GM18951 (cell line): ENCODE data around the gene CDH12.
"Not testable (repeated sequence)": the region's sequence is repeated elsewhere in the genome, so short reads cannot be mapped to it uniquely, and the experiment has no call there.

ENCODE experiments used
- POLR2A ChIP-seq: IDR thresholded peaks from 4 replicates; pipeline ENCODE4 v1.6.1; 2011; ENCODE audit warnings: mild to moderate bottlenecking; ENCODE audit not compliant: insufficient read length, insufficient read depth; ENCODE audit errors: extremely low read depth
- in situ Hi-C: fragments of 300-500 bp; cut with MboI; formaldehyde crosslinking; loops from one replicate; pipeline ENCODE4 v1.12.0; 2022; ENCODE audit warnings: low sequenced_read_pairs, mixed read lengths, inconsistent platforms; ENCODE audit not compliant: unreplicated experiment

Gene CDH12

GRCh38 chr5:22070186-22070728 lies 782.9 kb downstream of the CDH12 start:
- no peak for TF ChIP-seq POLR2A
- in situ Hi-C loops: no loop called here

DNA sequence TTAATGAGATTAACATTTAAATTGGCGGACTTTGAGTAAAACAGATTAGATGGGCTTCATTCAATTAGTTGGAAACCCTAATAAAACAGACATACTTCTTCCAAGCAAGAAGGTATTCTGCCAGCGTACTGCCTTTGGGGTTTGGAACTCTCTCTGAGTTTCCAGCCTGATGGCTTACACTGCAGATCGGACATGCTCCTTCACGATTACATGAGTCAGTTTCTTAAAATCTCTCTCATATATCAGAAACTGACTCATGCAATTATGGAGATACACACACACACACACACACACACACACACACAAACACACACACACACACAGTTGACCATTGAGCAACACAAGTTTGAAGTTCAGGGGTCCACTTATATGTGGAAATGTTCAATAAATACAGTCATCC lies 789.4 kb downstream of the CDH12 start:
- no peak for TF ChIP-seq POLR2A
- in situ Hi-C loops: no loop called here

DNA sequence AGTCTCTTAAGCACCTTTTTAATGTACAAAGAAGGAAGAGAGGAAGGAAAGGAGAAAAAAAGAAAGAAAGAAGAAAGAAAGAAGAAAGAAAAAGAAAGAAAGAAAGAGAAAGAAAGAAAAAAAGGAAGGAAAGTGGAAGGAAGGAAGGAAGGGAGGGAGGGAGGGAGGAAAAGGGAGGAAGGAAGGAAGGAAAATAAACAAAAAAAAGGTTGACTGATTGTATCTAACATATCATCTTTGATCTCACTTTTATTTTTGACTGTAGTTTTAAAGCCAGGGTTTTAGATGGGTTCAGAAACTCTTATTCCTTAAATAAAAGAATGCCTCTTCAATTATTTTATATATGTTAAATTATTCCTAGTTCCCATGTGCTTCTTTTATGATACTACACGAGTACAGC lies 794.5 kb downstream of the CDH12 start:
- no peak for TF ChIP-seq POLR2A
- in situ Hi-C loops: no loop called here

GRCh38 chr5:22057012-22057411 lies 796.1 kb downstream of the CDH12 start:
- in situ Hi-C loops: no loop called here
- TF ChIP-seq POLR2A: no peak

GRCh38 chr5:22056601-22057000 lies 796.5 kb downstream of the CDH12 start:
- TF ChIP-seq POLR2A: no peak
- in situ Hi-C loops: no loop called here

- TF ChIP-seq POLR2A: no peak
- in situ Hi-C loops: no loop called here
Observed at GRCh38 chr5:22053195-22053594, 799.9 kb downstream of the CDH12 start.

DNA sequence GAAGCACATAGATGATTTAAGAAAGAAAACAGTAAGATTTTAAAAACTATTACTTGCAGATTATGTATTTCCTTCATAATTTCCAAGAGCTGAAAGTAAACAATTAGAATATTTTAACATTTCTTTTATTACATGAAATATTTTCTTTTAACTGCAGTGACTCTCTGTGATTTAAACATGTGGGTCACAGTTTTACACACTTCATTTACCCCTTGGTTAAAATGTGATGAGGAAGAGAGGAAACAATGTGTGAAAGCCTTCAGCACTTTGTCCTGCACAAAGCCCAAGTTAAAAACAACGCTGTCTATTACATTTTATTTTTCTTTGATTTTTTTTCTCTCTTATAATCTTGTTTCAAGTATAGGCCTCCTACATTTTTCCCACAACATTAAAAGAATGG lies 801.3 kb downstream of the CDH12 start:
- in situ Hi-C loops: no loop called here
- no peak for TF ChIP-seq POLR2A

DNA sequence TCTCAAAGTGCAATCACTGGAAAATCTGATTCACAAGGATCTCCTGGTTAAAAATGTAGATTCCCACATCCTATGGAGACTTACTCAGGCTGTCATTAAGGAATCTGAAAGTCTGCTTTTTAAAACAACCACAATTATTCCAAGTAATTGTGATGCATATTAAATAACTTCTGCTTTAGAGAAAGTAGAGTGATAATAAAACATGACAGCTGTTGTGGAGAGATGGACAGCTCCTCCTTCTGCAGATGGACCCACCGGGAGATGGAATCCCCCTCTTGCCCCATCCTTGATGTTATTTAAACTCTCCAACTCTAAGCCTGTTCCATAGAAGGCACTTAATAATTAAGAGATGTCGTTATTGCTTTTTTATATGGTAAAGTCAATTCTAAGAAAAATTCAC lies 802.2 kb downstream of the CDH12 start:
- no peak for TF ChIP-seq POLR2A

DNA sequence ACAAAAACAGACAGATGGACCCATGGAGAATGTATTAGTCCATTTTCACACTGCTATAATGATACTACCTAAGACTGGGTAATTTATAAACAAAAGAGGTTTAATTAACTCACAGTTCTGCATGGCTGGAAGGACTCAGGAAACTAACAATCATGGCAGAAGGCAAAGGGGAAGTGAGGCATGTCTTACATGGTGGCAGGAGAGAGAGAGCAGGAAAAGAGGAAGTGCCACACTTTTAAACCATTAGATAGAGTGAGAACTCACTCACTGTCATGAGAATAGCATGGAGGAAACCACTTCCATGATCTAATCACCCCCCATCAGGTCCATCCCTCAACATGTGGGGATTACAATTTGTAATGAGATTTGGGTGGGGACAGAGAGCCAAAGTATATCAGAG lies 808.9 kb downstream of the CDH12 start:
- in situ Hi-C loops: no loop called here
- TF ChIP-seq POLR2A: no peak

More for the DNA sequence above, 802.2 kb downstream of the CDH12 start:
- in situ Hi-C loops: no loop called here

DNA sequence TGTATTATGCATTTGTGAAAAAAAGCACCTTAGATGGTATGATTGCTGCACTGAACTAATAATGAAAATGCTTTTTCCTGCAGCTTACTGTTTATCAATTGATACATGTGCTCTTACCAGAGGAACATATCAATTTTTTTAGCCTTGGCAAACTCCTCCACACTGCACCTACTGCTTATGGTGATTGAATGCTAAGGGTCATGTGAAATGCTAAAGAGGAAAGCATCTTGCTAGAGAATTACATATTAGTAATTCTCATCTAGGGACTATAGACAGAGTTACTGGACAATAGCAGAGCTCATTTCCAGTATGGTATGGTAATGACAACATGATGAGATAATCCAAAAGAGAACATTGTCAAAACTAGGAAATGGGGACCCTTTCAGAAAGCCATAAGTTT lies 817.1 kb downstream of the CDH12 start:
- in situ Hi-C loops: no loop called here
- TF ChIP-seq POLR2A: no peak

DNA sequence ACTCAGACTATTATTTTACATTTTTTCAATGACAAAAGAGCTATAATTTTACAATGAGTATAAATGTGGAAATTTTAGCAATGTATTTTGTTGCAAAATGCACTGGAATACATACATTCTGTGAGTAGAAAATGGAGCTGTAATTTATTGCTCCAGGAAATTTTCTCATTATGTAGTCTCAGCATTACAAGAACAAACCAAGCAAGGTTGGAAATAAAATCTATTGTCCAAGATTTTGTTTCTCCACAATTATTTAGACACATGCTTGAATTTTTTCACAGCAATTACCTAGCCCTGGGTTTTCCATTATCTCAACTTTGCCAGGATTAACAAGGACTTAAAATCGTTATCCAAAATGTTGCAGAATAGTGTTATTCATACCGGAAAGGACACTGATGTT lies 820.1 kb downstream of the CDH12 start:
- in situ Hi-C loops: no loop called here
- no peak for TF ChIP-seq POLR2A

- in situ Hi-C loops: no loop called here
- TF ChIP-seq POLR2A: no peak
Observed at GRCh38 chr5:22023784-22024183, 829.4 kb downstream of the CDH12 start.

DNA sequence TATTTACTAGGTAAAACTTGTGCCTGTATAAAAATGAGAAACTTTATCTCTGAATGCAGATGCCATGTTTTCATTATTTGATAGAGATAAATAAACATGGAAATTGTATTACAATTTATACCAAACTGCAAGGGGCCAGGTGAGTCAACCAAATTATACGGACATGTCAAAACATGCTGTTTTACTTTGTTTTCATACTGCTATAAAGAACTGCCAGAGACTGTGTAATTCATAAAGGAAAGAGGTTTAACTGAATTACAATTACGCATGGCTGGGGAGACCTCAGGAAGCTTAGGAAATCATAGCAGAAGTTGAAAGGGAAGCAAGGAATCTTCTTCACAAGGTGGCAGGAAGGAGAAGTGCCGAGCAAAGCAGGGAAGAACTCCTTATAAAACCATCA lies 840.3 kb downstream of the CDH12 start:
- in situ Hi-C loops: not testable (repeated sequence)

DNA sequence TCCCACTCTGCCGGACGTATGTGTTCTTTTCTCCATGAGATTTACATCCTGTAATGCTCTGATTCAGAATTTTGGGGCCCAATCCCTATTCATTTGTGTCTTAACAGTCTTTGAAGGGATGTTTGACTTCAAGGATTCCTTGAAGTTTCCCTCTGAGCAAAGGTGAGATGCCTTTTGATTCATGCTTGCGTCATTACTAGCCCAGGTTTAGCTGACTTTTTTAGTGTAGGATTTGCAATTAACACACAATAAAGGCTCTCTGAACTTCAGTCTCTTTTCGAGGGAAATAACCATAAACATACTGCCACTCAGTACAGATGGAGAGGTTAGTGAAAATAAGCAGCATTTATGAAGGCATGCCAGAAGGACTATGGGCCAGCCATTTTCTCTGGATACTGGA lies 842.3 kb downstream of the CDH12 start:
- in situ Hi-C loops: not testable (repeated sequence)

- in situ Hi-C loops: not testable (repeated sequence)
Observed at GRCh38 chr5:22001097-22001496, 852.0 kb downstream of the CDH12 start.

DNA sequence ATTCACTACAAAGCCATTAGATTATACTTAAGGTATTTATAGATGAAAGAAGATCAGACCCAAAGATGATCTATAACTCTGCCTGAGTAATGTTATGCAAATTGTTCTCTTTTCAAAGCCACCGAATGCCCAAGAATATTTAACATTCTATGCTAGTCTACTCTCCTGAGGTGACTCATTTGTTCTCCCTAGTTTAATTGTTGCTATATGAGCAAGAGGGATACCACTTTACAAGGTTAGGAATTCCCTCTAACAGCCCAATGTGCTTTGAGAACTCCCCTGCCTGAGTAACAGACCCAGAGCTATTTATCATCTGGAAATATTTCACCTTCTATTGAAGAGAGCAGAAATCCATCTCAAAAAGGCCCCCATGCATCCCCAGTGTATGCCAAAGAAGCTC lies 867.3 kb downstream of the CDH12 start:
- in situ Hi-C loops: not testable (repeated sequence)

GRCh38 chr5:21951571-21951970 lies 901.6 kb downstream of the CDH12 start:
- in situ Hi-C loops: not testable (repeated sequence)
